B cell (primary cell): ENCODE data around the gene ARHGAP45. TPM values are rescaled to one million over a fixed set of nuclear protein-coding genes. Genes with fewer than 3 reads are reported as not detected.
A peak's percentile ranks its signal among the peaks of the same experiment; 100 is the strongest.

ENCODE experiments used
- ATAC-seq: fragments of 200-7000 bp; cut with Tn5 transposase; one replicate; pipeline ENCODE4 v1.10.0; 2021; ENCODE audit warnings: low read depth, mild to moderate bottlenecking, moderate number of reproducible peaks, moderate library complexity
- CTCF ChIA-PET: fragments of 350-600 bp; sonication (Branson Sonifier 250); formaldehyde crosslinking; loops from one replicate; lab custom pipeline; 2021; ENCODE audit warnings: antibody characterized with exemption, inconsistent platforms; lab: Charles Lee
- POLR2A ChIA-PET: fragments of 350-600 bp; sonication (Branson Sonifier 250); formaldehyde crosslinking; loops from one replicate; lab custom pipeline; 2021; ENCODE audit warnings: antibody characterized with exemption; lab: Charles Lee
- DNase-seq: peaks from one replicate; pipeline ENCODE4 v3.0.0; 2013
- H2AFZ ChIP-seq: 2 replicates; pipeline ENCODE4 v1.6.1; 2012; ENCODE audit warnings: mild to moderate bottlenecking, low read depth, low read length; ENCODE audit not compliant: insufficient read depth, poor library complexity, severe bottlenecking
- H3K27ac ChIP-seq, 2 donors: 1 replicate in 1 of 2; 2 replicates in 1 of 2; pipeline ENCODE4 v1.5.1; 2012 to 2013; ENCODE audit warnings: low read length in 2 of 2, mild to moderate bottlenecking in 2 of 2, moderate library complexity in 1 of 2
- H3K27me3 ChIP-seq, 4 experiments: fragments of 200-600 bp in 1 of 4; sonication (generic) in 1 of 4; replicated peaks in 1 of 4; 1 replicate in 2 of 4; 2 replicates in 2 of 4; pipeline versions ENCODE4 v1.6.1 to v1.7.0; 2013 to 2016; ENCODE audit warnings: low read length in 3 of 4, mild to moderate bottlenecking in 2 of 4, mixed read lengths in 1 of 4, moderate library complexity in 1 of 4; ENCODE audit not compliant: insufficient read depth in 4 of 4, control insufficient read depth in 3 of 4; ENCODE audit errors: control extremely low read depth in 1 of 4
- H3K36me3 ChIP-seq, 2 experiments: replicated peaks in 1 of 2; 1 replicate in 1 of 2; 2 replicates in 1 of 2; pipeline versions ENCODE4 v1.6.1 to v1.7.1; 2013; ENCODE audit warnings: low read length in 1 of 2; ENCODE audit not compliant: insufficient read depth in 2 of 2, control insufficient read depth in 1 of 2; ENCODE audit errors: control extremely low read depth in 1 of 2, extremely low read depth in 1 of 2
- H3K4me1 ChIP-seq, 2 donors: fragments of 200-600 bp in 1 of 2; sonication (generic) in 1 of 2; 1 replicate in 1 of 2; 2 replicates in 1 of 2; pipeline versions ENCODE4 v1.5.1 to v1.6.1; 2013 to 2017; ENCODE audit warnings: low read length in 2 of 2; ENCODE audit not compliant: control insufficient read depth in 2 of 2, insufficient read depth in 2 of 2
- H3K4me2 ChIP-seq: replicated peaks from 2 replicates; pipeline ENCODE3; 2012; ENCODE audit warnings: mild to moderate bottlenecking, low read depth, low read length; ENCODE audit not compliant: poor library complexity, severe bottlenecking
- H3K4me3 ChIP-seq, 5 experiments: fragments of 200-600 bp in 1 of 5; sonication (generic) in 1 of 5; 1 replicate in 3 of 5; 2 replicates in 2 of 5; pipeline versions ENCODE4 v1.5.1 to v1.7.0; 2011 to 2016; ENCODE audit warnings: low read length in 4 of 5, mild to moderate bottlenecking in 4 of 5, low read depth in 2 of 5, control low read depth in 1 of 5, moderate library complexity in 1 of 5; ENCODE audit not compliant: insufficient read depth in 1 of 5; ENCODE audit errors: control extremely low read depth in 1 of 5, extremely low read depth in 1 of 5
- H3K79me2 ChIP-seq: fragments of 200-600 bp; sonication (generic); one replicate; pipeline ENCODE4 v1.6.0; 2016; ENCODE audit warnings: low read length; ENCODE audit not compliant: control insufficient read depth, insufficient read depth
- H3K9ac ChIP-seq: fragments of 200-600 bp; sonication (generic); 2 replicates; pipeline ENCODE4 v1.6.1; 2017; ENCODE audit warnings: mild to moderate bottlenecking, low read length, moderate library complexity
- H3K9me3 ChIP-seq, 3 donors: one replicate each; pipeline versions ENCODE4 v1.6.1 to v1.7.1; 2013; ENCODE audit warnings: low read length in 2 of 3; ENCODE audit not compliant: control insufficient read depth in 2 of 3, insufficient read depth in 1 of 3; ENCODE audit errors: control extremely low read depth in 1 of 3
- H4K20me1 ChIP-seq: 2 replicates; pipeline ENCODE4 v1.6.0; 2012; ENCODE audit warnings: mild to moderate bottlenecking, low read length; ENCODE audit not compliant: insufficient read depth, control insufficient read depth, poor library complexity, severe bottlenecking
- H3K27ac Mint-ChIP-seq: one replicate; pipeline ENCODE4 v1.8.0; 2021; ENCODE audit warnings: mixed read lengths
- H3K27me3 Mint-ChIP-seq: one replicate; pipeline ENCODE4 v1.8.0; 2021; ENCODE audit warnings: mixed read lengths
- H3K4me1 Mint-ChIP-seq: one replicate; pipeline ENCODE4 v1.8.0; 2021; ENCODE audit warnings: mixed read lengths
- H3K4me3 Mint-ChIP-seq: one replicate; pipeline ENCODE4 v1.8.0; 2021; ENCODE audit warnings: mixed read lengths
- H3K9me3 Mint-ChIP-seq: one replicate; pipeline ENCODE4 v1.8.0; 2022; ENCODE audit warnings: mixed read lengths; ENCODE audit not compliant: insufficient read depth
- CTCF ChIP-seq: fragments of 200-600 bp; IDR thresholded peaks from one replicate; pipeline ENCODE4 v1.8.0; 2022; ENCODE audit warnings: antibody characterized with exemption, mild to moderate bottlenecking
- EZH2 ChIP-seq: IDR thresholded peaks from 2 replicates; pipeline ENCODE4 v1.6.1; 2012; ENCODE audit warnings: borderline replicate concordance, low read depth, mild to moderate bottlenecking, moderate library complexity, low read length; ENCODE audit not compliant: insufficient read depth, poor library complexity, severe bottlenecking
- WGBS: methylation state at CpG from one replicate; pipeline ENCODE4 v1.1.5; 2013; ENCODE audit warnings: missing lambda C conversion rate; ENCODE audit not compliant: insufficient coverage; 5-methylcytosine and 5-hydroxymethylcytosine counted together
- intact Hi-C: fragments of 100-400 bp; cut with micrococcal nuclease; formaldehyde crosslinking; loops from one replicate; pipeline ENCODE4 v1.10.0; 2022
- polyA plus RNA-seq: library from polyadenylated mRNA; depleted of rRNA; stranded (reverse); fragments of >200 nt; gene quantifications from 2 replicates; pipeline ENCODE4 v1.2.3, GENCODE V29; 2012
- total RNA-seq, 2 donors: library from RNA; stranded (reverse); fragments of 120-200 nt in 1 of 2; gene quantifications; 1 replicate in 1 of 2; 2 replicates in 1 of 2; pipeline versions ENCODE4 v1.2.3 to v1.2.4, GENCODE V29; 2013 to 2022

The ARHGAP45 gene
- total and polyA plus RNA-seq, 2 donors (not counting 1 experiment from before 2014, with no cell fraction given): 488 to 490 TPM

GRCh38 chr19:1112268-1113029 lies 45.5 kb downstream of the ARHGAP45 start:
- DNase-seq (peak; percentile 44), ATAC-seq (no peak)
- no peak for TF ChIP-seq CTCF
- no peak for TF ChIP-seq EZH2
- CTCF ChIA-PET: interaction anchor here (0.8 to 3.9 kb wide), 20 partner anchors 8 to 174 kb away, joined by 3 to 62 read pairs (median 6); partner anchors contain the start of genes ATP5F1D, CBARP, CIRBP and GPX4
- Histone ChIP-seq H4K20me1 (peaks cover 36% of the 10 kb centered on the region), H3K9ac (no peak overlapping the region), H3K4me3 (no peak overlapping the region), H3K4me1 (peaks cover 6 to 16% of the 10 kb centered on the region in 2 donors), H3K27ac (no peak overlapping the region), H2AFZ (no peak overlapping the region), H3K79me2 (peaks cover 17% of the 10 kb centered on the region), H3K9me3 (no peaks in the 10 kb centered on the region), H3K36me3 (peaks cover 0 to 48% of the 10 kb centered on the region in 2 experiments), H3K27me3 (no peaks in the 10 kb centered on the region), H3K4me2 (no peak overlapping the region)
- intact Hi-C loops: loop anchor here (1.0 to 5.0 kb wide), 3 partner anchors 20 to 128 kb away; no protein-coding TSS in a partner anchor
- Mint-ChIP-seq H3K4me3 (no peak overlapping the region), H3K27me3 (no peaks in the 10 kb centered on the region), H3K4me1 (peaks cover 7% of the 10 kb centered on the region), H3K27ac (no peak overlapping the region), H3K9me3 (no peaks in the 10 kb centered on the region)
- POLR2A ChIA-PET: interaction anchor here (1.1 kb wide), 1 partner anchor 11 kb away, joined by 5 read pairs; no protein-coding TSS in a partner anchor
- 95% methylated on average over 57 of the region's 71 CpGs for WGBS
